HFFc6 (cell line): ENCODE results near the gene SPCS1. TPM values are rescaled to one million over a fixed set of nuclear protein-coding genes. Genes with fewer than 3 reads are reported as not detected.
A peak's percentile ranks its signal among the peaks of the same experiment; 100 is the strongest.

Experiments
- DNase-seq: peaks from one replicate; pipeline ENCODE4 v3.0.0-alpha.2; 2018
- H3K27ac Mint-ChIP-seq: 2 replicates; pipeline ENCODE4 v1.8.0; 2020; ENCODE audit warnings: mild to moderate bottlenecking, mixed read lengths
- H3K27me3 Mint-ChIP-seq: 2 replicates; pipeline ENCODE4 v1.8.0; 2021; ENCODE audit warnings: mild to moderate bottlenecking, moderate library complexity, mixed read lengths; ENCODE audit not compliant: insufficient read depth
- H3K36me3 Mint-ChIP-seq: 2 replicates; pipeline ENCODE4 v1.8.0; 2021; ENCODE audit warnings: low read depth, mixed read lengths
- H3K4me1 Mint-ChIP-seq: 2 replicates; pipeline ENCODE4 v1.8.0; 2020; ENCODE audit warnings: low read depth, mixed read lengths
- H3K4me3 Mint-ChIP-seq: 2 replicates; pipeline ENCODE4 v1.8.0; 2020; ENCODE audit warnings: mild to moderate bottlenecking, moderate library complexity, mixed read lengths
- H3K9me3 Mint-ChIP-seq: 2 replicates; pipeline ENCODE4 v1.8.0; 2020; ENCODE audit warnings: mild to moderate bottlenecking, mixed read lengths
- CTCF ChIP-seq: fragments of 200-600 bp; sonication (generic); IDR thresholded peaks from 2 replicates; pipeline ENCODE4 v1.5.0; 2021; ENCODE audit warnings: antibody characterized with exemption, mild to moderate bottlenecking
- total RNA-seq, 6 experiments: library from RNA; stranded (reverse); fragmentation: NEBNext Ultra II Directional; extraction: Animal tissue kit (Norgen Biotek cat#: 25700); gene quantifications; 2 replicates in 1 of 6; 3 replicates in 5 of 6; pipeline ENCODE4 v1.2.3, GENCODE V29; 2021

Gene SPCS1
- total RNA-seq, 6 experiments from 2014 or later = 179 to 209 (median 193) TPM

GRCh38 chr3:52742418-52743041 lies 36.6 kb downstream of the SPCS1 start:
- Mint-ChIP-seq H3K27ac (no peak overlapping the region), H3K36me3 (peaks cover 18% of the 10 kb centered on the region; the same call in 1 of the 2 replicates)

GRCh38 chr3:52743152-52743551 lies 37.2 kb downstream of the SPCS1 start:
- no peak for TF ChIP-seq CTCF
- Mint-ChIP-seq H3K27ac (no peak overlapping the region), H3K9me3 (no peaks in the 10 kb centered on the region), H3K4me3 (no peak overlapping the region), H3K27me3 (peaks cover 1% of the 10 kb centered on the region; the same call in 1 of the 2 replicates), H3K36me3 (peaks cover 18% of the 10 kb centered on the region; the same call in 1 of the 2 replicates), H3K4me1 (no peaks in the 10 kb centered on the region)
- no peak for DNase-seq

More at GRCh38 chr3:52742418-52743041, 36.6 kb downstream of the SPCS1 start:
- no peaks in the 10 kb centered on the region for H3K9me3 Mint-ChIP-seq
- peaks cover 1% of the 10 kb centered on the region; the same call in 1 of the 2 replicates for H3K27me3 Mint-ChIP-seq
- H3K4me1 Mint-ChIP-seq = no peaks in the 10 kb centered on the region
- no peak overlapping the region for H3K4me3 Mint-ChIP-seq
- DNase-seq = peak; percentile 8
- peak; percentile 80 for TF ChIP-seq CTCF

- Mint-ChIP-seq H3K4me3 (no peak overlapping the region), H3K36me3 (peaks cover 23% of the 10 kb centered on the region; the same call in 1 of the 2 replicates), H3K27ac (no peak overlapping the region), H3K9me3 (no peaks in the 10 kb centered on the region), H3K27me3 (peaks cover 1% of the 10 kb centered on the region; the same call in 1 of the 2 replicates), H3K4me1 (no peaks in the 10 kb centered on the region)
- DNase-seq = no peak
- TF ChIP-seq CTCF = no peak
Measured at GRCh38 chr3:52743721-52744120, 37.8 kb downstream of the SPCS1 start.

- peaks cover 15% of the 10 kb centered on the region for H3K4me1 Mint-ChIP-seq
- peak overlapping the region; percentile 81 for H3K27ac Mint-ChIP-seq
- no peaks in the 10 kb centered on the region for H3K9me3 Mint-ChIP-seq
- DNase-seq = no peak
- H3K4me3 Mint-ChIP-seq = no peak overlapping the region
- H3K36me3 Mint-ChIP-seq = peaks cover 37% of the 10 kb centered on the region
- no peak for TF ChIP-seq CTCF
- H3K27me3 Mint-ChIP-seq = no peaks in the 10 kb centered on the region; the same call in none of the 2 replicates
Measured at GRCh38 chr3:52752045-52752660, 46.2 kb downstream of the SPCS1 start.

GRCh38 chr3:52754373-52754772 lies 48.5 kb downstream of the SPCS1 start:
- Mint-ChIP-seq H3K27ac (no peak overlapping the region), H3K27me3 (no peaks in the 10 kb centered on the region; the same call in none of the 2 replicates), H3K36me3 (peaks cover 34% of the 10 kb centered on the region), H3K4me3 (no peak overlapping the region), H3K9me3 (no peaks in the 10 kb centered on the region), H3K4me1 (peaks cover 15% of the 10 kb centered on the region)
- no peak for DNase-seq
- no peak for TF ChIP-seq CTCF
